GM23338 (cell line): Measurements from ENCODE around the gene C14orf93. TPM values are rescaled to one million over a fixed set of nuclear protein-coding genes. Genes with fewer than 3 reads are reported as not detected.

Experiments used
- polyA plus RNA-seq: library from polyadenylated mRNA; unstranded; fragments of >200 nt; fragmentation: Nextera tagmentation; extraction: Ambion mirVana; gene quantifications from 2 replicates; pipeline ENCODE4 v1.2.1, GENCODE V29; 2016
- total RNA-seq: library from RNA; depleted of rRNA; stranded (reverse); fragments of >200 nt; shearing (Covaris generic); gene quantifications from 2 replicates; pipeline ENCODE4 v1.2.3, GENCODE V29; 2014; rRNA removed

The C14orf93 gene
- total and polyA plus RNA-seq, 2 experiments from 2014 or later, result 3.5 to 11.7 TPM

Other genes starting within 250 kb of the C14orf93 start
- 89.9 and 91.7 TPM in 2 replicates for gene OXA1L, start 243.5 kb downstream of the C14orf93 start, total RNA-seq
- 57.6 and 61.7 TPM in 2 replicates for gene OXA1L, start 243.5 kb downstream of the C14orf93 start, polyA plus RNA-seq
- 3.6 and 6.1 TPM in 2 replicates for gene SLC7A7, start 194.7 kb downstream of the C14orf93 start, total RNA-seq
- gene SLC7A7, start 194.7 kb downstream of the C14orf93 start, polyA plus RNA-seq, result 2.7 and 4.1 TPM in 2 replicates
- gene MRPL52, start 180.3 kb downstream of the C14orf93 start, total RNA-seq, result 131 and 138 TPM in 2 replicates
- 617 and 691 TPM in 2 replicates for gene MRPL52, start 180.3 kb downstream of the C14orf93 start, polyA plus RNA-seq
- 48.9 and 56.4 TPM in 2 replicates for gene MMP14, start 173.6 kb downstream of the C14orf93 start, total RNA-seq
- 6.5 and 7.0 TPM in 2 replicates for gene MMP14, start 173.6 kb downstream of the C14orf93 start, polyA plus RNA-seq
- 16.5 and 18.1 TPM in 2 replicates for gene LRP10, start 138.4 kb downstream of the C14orf93 start, total RNA-seq
- 5.4 and 6.4 TPM in 2 replicates for gene LRP10, start 138.4 kb downstream of the C14orf93 start, polyA plus RNA-seq
- 0.31 and 1.2 TPM in 2 replicates for gene REM2, start 126.9 kb downstream of the C14orf93 start, total RNA-seq
- gene REM2, start 126.9 kb downstream of the C14orf93 start, polyA plus RNA-seq, result 2.9 and 3.0 TPM in 2 replicates
- 52.8 and 1,081 TPM in 2 replicates for gene RBM23, start 91.0 kb downstream of the C14orf93 start, total RNA-seq
- gene RBM23, start 91.0 kb downstream of the C14orf93 start, polyA plus RNA-seq, result 14.4 and 15.2 TPM in 2 replicates
- gene PRMT5, start 80.8 kb downstream of the C14orf93 start, total RNA-seq, result 123 and 124 TPM in 2 replicates
- 68.8 and 74.5 TPM in 2 replicates for gene PRMT5, start 80.8 kb downstream of the C14orf93 start, polyA plus RNA-seq
- gene HAUS4, start 53.1 kb downstream of the C14orf93 start, total RNA-seq, result 60.4 and 85.3 TPM in 2 replicates
- gene HAUS4, start 53.1 kb downstream of the C14orf93 start, polyA plus RNA-seq, result 20.8 and 24.6 TPM in 2 replicates
- gene AJUBA, start 27.6 kb downstream of the C14orf93 start, total RNA-seq, result 45.8 and 55.9 TPM in 2 replicates
- gene AJUBA, start 27.6 kb downstream of the C14orf93 start, polyA plus RNA-seq, result 11.8 and 12.5 TPM in 2 replicates
- gene PSMB5, start 24.8 kb upstream of the C14orf93 start, total RNA-seq, result 229 and 265 TPM in 2 replicates
- 341 and 367 TPM in 2 replicates for gene PSMB5, start 24.8 kb upstream of the C14orf93 start, polyA plus RNA-seq
- gene PSMB11, start 32.1 kb upstream of the C14orf93 start, total RNA-seq, result 0.07 and 0.19 TPM in 2 replicates
- gene PSMB11, start 32.1 kb upstream of the C14orf93 start, polyA plus RNA-seq, result not detected in 2 replicates
- 16.9 and 17.8 TPM in 2 replicates for gene CDH24, start 47.4 kb upstream of the C14orf93 start, total RNA-seq
- 4.4 and 6.2 TPM in 2 replicates for gene CDH24, start 47.4 kb upstream of the C14orf93 start, polyA plus RNA-seq
- gene ACIN1, start 85.0 kb upstream of the C14orf93 start, total RNA-seq, result 169 and 172 TPM in 2 replicates
- 73.6 and 76.1 TPM in 2 replicates for gene ACIN1, start 85.0 kb upstream of the C14orf93 start, polyA plus RNA-seq
- gene C14orf119, start 85.4 kb upstream of the C14orf93 start, total RNA-seq, result 49.4 and 57.4 TPM in 2 replicates
- 114 and 118 TPM in 2 replicates for gene C14orf119, start 85.4 kb upstream of the C14orf93 start, polyA plus RNA-seq
- gene CIROP, start 94.8 kb upstream of the C14orf93 start, total RNA-seq, result not detected in 2 replicates
- gene CIROP, start 94.8 kb upstream of the C14orf93 start, polyA plus RNA-seq, result not detected in 2 replicates
- gene CEBPE, start 109.1 kb upstream of the C14orf93 start, total RNA-seq, result not detected in 2 replicates
- not detected in 2 replicates for gene CEBPE, start 109.1 kb upstream of the C14orf93 start, polyA plus RNA-seq
- gene SLC7A8, start 173.5 kb upstream of the C14orf93 start, total RNA-seq, result 105 and 117 TPM in 2 replicates
- gene SLC7A8, start 173.5 kb upstream of the C14orf93 start, polyA plus RNA-seq, result 122 and 124 TPM in 2 replicates
- gene RNF212B, start 227.8 kb upstream of the C14orf93 start, total RNA-seq, result not detected in 2 replicates
- gene RNF212B, start 227.8 kb upstream of the C14orf93 start, polyA plus RNA-seq, result 0.68 TPM in 1 of 2 replicates, not detected in the other